Measurements from ENCODE around the gene SMAD1. TPM values are rescaled to one million over a fixed set of nuclear protein-coding genes. Genes with fewer than 3 reads are reported as not detected.
"Not testable (repeated sequence)": the region's sequence is repeated elsewhere in the genome, so short reads cannot be mapped to it uniquely, and the experiment has no call there.

SMAD1 gene
- total RNA-seq, 1 donor from 2014 or later, result 4.7 TPM

GRCh38 chr4:145554691-145555090 lies 73.0 kb downstream of the SMAD1 start:
- intact Hi-C loops (cut with micrococcal nuclease), result loop anchor here (5.0 kb wide), 2 partner anchors 63 to 337 kb away; partner anchors contain the start of gene MMAA

- intact Hi-C loops (cut with micrococcal nuclease), result loop anchor here (1.0 to 5.0 kb wide), 6 partner anchors 60 to 1383 kb away; partner anchors contain the start of gene MMAA
Measured at GRCh38 chr4:145557720-145558119, 76.1 kb downstream of the SMAD1 start.

DNA sequence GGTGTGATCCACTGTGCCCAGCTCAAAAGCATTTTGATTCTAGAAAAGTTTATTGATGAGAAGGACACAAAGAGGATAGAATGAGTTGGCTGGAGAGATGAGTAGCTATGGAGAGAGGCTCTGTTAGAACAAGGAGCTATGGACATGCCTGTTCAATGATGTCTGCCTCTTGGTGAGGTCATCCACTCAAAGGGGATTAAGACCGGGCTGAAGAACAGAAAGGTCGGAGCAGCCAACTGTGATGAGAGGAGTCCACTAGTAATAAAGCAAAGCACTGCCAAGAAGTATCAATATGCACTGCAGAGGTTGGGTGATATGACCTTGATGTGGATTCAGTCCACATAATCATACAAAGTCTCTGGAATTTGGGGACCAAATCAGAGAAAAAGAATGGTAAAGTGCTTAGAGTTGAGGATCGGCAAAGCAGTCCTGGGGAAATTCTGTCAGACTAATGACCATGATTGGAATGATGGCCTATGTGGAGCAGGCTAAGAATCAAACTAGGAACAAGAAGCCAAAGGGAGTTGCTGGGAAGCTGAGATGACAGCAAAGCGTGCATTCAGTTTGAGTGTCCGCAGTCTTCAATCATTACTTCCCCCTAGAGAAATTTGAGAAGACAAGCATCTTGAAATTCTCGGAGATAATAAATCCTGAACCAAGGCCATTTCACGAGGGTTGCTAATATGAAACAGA lies 81.8 kb downstream of the SMAD1 start:
- intact Hi-C loops (cut with micrococcal nuclease), result no loop called here

DNA sequence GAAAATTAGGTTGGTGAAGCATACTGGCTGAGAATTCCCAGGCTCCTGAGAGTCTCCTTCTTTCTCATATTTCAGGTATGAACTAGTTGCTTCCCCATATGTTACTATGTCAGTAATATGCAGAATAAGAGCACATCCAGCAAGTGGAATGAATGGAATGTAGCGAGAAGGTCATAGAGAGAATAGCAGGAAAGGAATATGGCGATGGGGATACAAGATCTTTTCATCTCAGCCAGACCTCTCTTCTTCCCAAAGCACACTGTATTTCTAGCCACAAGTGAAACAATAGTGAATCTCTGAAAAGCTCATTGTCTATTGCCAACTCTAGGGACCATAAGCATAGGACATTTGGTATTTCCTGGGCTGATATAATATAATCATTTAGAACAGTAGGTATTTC lies 82.9 kb downstream of the SMAD1 start:
- intact Hi-C loops (cut with micrococcal nuclease), result no loop called here

- intact Hi-C loops (cut with micrococcal nuclease), result no loop called here
Measured at GRCh38 chr4:145565328-145565727, 83.7 kb downstream of the SMAD1 start.

DNA sequence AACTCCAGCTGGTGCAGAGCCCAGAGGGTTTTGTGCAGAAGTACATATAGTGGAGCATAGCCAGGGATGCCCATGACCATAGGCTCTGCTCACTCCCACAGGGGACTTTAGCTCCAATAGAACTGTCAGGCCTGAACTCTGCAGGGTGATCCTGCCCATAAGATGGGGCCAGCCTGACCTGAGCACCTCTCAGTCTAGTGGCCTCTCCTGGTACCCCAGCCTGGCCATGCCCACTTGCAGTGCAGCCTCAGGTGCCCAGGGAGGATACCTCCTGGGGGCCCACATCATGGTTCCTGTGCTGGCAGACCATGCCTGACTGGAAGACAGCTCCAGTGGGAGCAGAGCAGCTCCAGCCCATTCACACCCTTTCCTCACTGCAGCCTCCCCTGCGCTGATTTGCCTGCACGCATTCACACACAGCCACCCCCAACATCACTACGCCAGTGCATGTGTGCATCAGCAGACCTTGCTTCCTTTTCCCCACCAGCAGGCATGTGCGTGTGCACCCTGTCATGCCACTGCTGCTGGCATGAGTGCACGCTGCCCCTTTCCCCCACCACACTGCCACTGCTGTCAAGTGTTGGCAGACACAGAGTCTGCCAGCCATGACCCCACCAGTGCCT lies 84.5 kb downstream of the SMAD1 start:
- intact Hi-C loops (cut with micrococcal nuclease), result no loop called here

DNA sequence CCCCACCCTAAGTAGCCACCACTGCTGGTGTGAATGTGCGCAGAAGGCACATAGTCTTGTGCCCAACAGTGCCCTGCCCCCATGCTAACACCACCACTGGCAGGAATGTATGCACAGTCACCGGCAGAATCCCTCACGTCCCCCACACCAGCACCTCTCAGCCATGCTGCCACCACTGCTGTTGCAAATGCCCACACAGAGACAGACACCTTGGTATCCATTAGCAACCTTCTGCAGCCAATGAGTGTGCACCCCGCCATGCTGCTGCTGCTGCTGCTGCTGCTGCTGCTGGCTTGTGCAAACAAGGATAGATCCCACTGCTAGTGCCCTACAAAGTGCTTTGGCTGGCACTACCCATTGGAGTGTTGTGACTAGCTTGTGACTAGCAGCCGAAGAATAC lies 85.1 kb downstream of the SMAD1 start:
- intact Hi-C loops (cut with micrococcal nuclease), result no loop called here

GRCh38 chr4:145567516-145567915 lies 85.9 kb downstream of the SMAD1 start:
- intact Hi-C loops (cut with micrococcal nuclease), result no loop called here

DNA sequence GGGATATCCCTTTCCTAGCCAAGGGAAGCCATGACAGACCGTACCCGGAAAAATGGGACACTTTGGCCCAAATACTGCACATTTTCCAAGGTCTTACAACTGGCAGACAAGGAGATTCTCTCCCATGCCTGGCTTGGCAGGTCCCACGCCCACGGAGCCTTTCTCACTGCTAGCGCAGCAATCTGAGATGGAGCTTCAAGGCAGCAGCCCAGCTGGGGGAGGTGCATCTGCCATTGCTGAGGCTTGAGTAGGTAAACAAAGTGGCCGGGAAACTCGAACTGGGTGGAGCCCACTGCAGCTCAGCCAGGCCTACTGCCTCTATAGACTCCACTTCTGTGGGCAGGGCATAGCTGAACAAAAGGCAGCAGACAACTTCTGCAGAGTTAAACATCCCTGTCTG lies 92.9 kb downstream of the SMAD1 start:
- intact Hi-C loops (cut with micrococcal nuclease), result not testable (repeated sequence)

- intact Hi-C loops (cut with micrococcal nuclease), result no loop called here
Measured at GRCh38 chr4:145580906-145581305, 99.3 kb downstream of the SMAD1 start.

DNA sequence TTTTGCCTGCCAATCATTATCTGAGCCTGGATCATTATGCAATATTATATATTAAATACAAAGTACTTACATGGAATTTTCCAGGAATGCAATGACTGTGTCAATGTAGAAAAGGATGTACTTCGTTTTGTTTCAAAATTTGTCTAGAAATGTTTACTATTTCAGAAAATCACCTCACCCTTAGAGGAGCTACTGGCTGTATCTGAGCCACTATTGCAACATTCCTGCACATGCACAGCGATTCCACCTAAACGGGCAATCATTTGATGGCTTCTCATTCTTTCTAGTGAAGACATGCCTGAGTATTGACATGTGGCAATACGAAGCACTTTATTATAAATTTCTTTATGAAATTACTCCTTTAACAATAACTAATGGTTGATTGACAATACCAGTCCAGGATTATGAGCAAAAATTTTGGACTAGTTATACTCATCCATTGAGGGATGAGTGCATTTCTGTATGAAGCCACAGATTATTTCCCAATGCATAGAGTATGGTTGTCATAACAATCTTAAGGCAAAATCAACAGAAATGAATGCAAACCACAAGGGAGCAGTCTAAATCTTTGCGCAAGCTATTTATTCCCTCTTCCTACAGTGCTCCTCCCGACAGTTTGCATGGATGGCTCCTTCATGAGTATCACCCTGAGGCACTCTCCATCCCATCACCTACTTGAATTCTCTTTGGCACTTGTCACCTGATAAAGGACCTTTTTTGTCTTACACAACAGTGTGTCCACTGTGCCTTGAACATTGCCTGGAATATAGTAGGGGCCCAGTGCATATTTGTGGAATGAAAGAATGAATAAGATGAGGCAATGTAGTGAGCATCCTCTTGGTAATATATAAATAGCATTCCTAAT lies 101.8 kb downstream of the SMAD1 start:
- intact Hi-C loops (cut with micrococcal nuclease), result no loop called here

GRCh38 chr4:145587088-145587754 lies 105.6 kb downstream of the SMAD1 start:
- intact Hi-C loops (cut with micrococcal nuclease), result no loop called here

DNA sequence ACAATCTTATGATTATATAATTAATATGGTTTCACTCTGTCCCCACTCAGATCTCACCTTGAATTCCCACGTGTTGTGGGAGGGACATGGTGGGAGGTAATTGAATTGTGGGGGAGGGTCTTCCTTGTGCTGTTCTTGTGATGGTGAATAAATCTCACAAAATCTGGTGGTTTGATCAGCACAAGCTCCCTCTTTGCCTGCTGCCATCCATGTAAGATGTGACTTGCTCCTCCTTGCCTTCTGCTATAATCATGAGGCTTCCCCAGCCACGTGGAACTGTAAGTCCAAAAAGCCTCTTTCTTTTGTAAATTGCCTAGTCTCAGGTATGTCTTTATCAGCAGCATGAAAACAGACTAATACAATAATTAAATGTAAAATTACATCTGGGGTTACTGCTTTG lies 107.7 kb downstream of the SMAD1 start:
- intact Hi-C loops (cut with micrococcal nuclease), result not testable (repeated sequence)

DNA sequence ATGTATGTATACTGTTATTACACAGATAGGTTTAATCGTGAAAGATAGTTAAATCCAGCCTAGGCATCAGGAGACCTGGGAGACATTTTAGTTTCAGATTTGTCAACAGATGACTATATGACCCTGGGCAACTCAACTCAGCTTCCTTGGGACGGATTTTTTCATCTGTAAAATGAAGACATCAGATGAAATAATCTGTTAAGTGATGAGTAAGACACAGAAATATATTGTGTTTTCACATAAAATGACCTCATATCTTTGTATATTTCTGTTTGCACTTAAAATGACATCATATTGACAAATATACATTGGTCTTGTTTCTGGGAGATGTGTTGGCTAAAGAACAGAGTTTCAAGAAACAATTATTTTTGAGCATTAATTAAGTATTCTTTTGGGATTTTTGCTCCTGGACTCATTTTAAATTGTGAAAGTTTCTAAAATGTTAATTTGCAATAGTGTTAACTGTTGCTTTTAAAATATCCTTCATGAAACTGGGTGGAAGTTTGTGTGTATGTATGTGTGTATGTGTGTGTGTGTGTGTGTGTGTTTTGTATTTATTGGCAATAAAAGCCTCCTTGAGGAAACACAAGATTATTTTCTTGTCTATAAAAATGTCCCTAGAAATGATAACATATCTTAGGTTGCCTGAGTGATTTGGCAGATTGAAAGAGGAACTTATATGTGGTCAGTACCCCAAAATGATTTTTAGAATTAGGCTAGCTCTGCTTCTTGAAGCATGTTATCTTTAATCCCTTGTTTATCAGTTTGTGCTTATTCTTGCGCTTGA lies 108.5 kb downstream of the SMAD1 start:
- intact Hi-C loops (cut with micrococcal nuclease), result no loop called here

- intact Hi-C loops (cut with micrococcal nuclease), result no loop called here
Measured at GRCh38 chr4:145602129-145602760, 120.6 kb downstream of the SMAD1 start.

GRCh38 chr4:145605941-145606340 lies 124.3 kb downstream of the SMAD1 start:
- intact Hi-C loops (cut with micrococcal nuclease), result no loop called here
